HG03565 (cell line): ENCODE measurements around the gene LMX1B.
"Not testable (repeated sequence)": the region's sequence is repeated elsewhere in the genome, so short reads cannot be mapped to it uniquely, and the experiment has no call there.

ENCODE experiments used
- ATAC-seq: cut with Tn5 transposase; IDR thresholded peaks from one replicate; pipeline ENCODE4 v1.9.1; 2021; ENCODE audit warnings: mild to moderate bottlenecking, moderate library complexity; ENCODE audit not compliant: unreplicated experiment

The LMX1B gene

DNA sequence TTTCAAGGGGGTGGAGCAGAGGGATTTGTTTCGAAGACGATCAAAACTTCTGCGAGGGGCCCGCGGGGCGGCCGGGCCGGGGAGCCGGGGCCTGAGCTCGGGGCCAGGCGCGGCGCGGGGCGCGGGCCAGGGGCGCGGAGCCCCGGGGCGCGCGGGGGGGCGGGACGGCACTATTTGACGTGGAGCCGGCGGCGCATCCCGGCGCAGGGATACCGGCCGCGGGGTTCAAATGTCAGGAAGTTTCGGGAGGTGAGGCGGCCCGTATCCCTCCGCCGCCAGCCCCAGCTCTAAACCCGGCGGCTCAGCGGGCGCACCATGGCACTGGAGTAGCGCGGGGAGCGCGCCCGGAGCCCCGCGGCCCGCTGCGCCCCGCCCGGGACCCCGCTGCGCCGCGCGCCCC is at the start of gene LMX1B:
Gene LMX1B, plus strand, starts transcription at position 278 of the 400 bp plus-strand sequence. CDS start 522 bp downstream, outside the sequence.
- ATAC-seq = no peak

DNA sequence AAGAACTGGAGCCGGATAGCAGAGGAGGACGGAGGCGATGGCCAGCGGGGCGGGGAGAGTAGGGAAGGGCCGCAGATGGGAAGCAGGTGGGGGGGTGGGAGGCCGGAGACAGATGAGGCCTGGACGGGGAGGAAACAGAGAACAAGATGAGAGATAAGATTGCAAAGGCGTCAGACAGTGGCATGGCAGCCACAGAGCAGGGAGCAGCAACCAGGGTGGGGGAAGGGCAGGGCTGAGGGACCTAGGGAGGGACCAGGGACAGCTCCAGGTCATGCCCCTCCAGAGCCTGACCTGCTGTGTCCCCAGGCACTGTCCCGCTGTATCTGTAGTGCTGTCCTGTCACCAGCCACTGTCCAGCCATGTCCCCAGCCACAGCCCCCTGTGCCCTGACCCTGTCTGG is 49.6 kb upstream of the LMX1B start:
- ATAC-seq = no peak

DNA sequence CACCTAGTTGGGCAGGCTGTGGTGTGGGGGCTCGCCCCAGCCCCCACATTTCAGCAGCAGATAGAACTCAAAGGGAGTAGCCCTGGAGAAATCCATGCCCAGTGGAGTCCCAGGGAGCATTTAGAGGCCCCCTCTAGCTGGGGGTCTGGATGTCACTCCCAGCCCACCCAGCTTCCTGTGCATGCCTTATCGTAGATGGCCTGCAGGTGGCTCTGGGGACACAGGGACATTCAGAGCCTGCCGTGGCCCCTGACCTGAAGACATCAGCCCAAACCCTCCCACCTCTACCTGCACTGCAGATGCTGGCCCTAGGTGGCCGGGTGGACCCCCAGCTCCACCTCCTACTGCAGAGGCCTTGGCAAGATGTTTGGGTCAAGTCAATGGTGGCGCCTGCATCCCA is 49.0 kb upstream of the LMX1B start:
- ATAC-seq = no peak

DNA sequence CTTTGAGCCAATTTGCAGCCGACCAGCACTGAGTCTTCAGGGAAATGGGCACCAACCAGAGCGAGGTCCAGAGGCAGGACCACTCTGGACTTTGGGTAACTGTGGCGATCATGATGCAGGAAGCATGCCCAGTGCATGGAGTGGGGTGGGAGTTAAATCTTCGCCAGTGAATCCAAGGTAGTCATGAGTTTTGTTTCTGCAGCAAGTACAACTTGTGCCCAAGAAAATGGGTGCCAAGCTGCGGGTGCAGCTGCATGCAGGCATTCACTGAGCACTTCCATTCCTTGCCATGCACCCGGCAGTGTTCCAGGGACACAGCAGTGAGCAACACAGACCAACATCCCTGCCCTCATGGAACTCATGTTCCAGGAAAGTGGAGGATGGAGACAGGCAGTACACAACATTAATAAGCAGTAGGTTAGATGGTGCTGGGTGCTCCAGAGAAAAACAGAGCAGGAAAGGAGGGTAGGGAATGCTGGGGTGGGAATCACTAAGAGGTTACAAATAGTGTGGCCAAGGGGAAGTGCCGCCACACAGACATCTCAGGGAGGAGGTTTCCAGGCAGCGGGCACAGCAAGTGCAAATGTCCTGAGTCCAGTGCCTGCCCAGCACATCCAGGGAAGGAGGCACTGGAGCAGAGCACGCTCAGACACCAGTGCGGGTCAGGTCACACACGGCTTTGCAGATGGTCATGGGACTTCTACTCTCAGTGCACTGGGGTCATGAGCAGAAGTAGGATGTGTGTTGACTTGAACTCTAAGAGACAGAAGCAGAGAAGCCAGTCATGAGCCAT is 48.2 kb upstream of the LMX1B start:
- ATAC-seq = no peak

DNA sequence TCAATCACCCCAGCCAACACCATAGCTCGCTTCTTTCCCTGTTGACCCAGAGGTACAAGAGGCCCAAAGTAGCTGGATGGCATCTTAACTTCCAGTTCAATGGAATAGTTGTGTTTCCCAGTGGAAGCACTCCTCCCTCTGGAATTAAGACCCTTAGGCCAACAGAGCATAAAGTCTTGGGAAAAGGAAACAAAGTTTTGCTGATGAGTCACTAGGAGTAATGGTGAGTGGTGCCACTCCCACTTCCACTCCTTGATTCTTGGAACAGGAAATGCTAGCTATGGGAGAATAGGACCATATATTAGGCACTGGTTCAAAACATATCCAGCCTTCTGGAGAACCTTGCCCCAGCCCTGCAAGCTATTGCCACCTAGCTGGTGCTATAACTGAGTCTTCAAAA is 44.7 kb upstream of the LMX1B start:
- no peak for ATAC-seq

DNA sequence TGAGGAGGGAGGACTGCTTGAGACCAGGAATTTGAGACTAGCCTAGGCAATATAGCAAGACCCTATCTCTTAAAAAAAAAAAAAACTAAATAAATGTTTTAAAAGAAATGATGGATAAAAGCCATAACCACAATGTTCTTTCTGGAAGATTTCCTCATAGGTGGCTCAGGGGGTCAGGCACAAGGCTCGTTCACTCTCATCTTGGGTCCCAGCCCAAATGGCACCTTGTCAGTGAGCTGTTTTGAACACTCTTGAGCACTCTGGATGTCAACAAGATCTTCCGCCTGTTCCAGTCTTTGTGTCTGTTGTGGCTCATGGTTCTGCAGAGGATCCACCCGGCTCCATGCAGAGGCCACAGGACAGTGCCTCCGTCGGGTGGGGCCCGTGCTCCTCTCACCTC is 35.7 kb upstream of the LMX1B start:
- ATAC-seq = no peak

DNA sequence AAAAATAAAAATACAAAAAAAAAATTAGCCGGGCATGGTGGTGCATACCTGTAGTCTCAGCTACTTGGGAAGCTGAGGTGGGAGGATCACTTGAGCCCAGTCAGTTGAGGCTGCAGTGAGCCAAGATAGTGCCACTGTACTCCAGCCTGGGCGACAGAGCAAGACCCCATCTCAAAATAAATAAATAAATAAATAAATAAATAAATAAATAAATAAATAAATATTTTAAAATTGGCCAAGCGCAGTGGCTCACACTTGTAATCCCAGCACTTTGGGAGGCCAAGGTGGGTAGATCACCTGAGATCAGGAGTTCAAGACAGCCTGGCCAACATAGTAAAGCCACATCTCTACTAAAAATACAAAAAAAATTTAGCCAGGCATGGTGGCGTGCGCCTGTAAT is 33.4 kb upstream of the LMX1B start:
- not testable (repeated sequence) for ATAC-seq

DNA sequence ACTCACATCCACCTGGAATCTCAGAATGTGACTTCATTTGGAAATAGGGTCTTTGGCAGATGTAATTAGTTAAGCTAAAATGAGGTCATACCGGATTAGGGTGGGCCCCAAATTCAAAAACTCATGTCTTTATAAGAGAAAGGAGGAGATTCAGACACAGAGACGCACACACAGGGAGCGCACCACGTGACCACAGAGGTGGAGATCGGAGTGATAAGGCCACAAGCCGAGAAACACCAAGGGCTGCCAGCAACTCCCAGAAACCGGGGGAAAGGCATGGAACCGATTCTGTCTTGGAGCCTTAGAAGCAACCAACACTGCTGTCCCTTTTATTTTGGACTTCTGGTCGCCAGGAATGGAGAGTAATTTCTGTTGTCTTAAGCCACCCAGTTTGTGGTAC is 31.8 kb upstream of the LMX1B start:
- ATAC-seq = no peak

DNA sequence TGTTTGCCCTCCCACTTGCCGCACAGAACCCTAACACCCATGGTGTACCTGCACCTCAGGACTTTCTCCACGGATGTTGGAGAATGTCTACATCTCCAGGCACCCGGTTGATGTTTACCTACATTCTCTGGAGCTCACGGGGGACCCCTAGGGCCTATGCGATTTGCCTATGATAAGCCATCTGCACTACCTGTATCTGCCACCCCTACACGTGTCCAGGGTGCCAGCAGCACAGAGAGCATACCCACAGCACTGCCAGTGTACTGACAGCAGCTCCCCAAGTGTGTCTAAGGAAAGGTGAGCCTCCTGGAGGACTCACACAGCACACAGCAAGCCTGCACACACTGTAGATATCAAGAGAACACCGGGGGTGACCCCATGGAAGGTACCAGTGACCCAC is 31.3 kb upstream of the LMX1B start:
- no peak for ATAC-seq

DNA sequence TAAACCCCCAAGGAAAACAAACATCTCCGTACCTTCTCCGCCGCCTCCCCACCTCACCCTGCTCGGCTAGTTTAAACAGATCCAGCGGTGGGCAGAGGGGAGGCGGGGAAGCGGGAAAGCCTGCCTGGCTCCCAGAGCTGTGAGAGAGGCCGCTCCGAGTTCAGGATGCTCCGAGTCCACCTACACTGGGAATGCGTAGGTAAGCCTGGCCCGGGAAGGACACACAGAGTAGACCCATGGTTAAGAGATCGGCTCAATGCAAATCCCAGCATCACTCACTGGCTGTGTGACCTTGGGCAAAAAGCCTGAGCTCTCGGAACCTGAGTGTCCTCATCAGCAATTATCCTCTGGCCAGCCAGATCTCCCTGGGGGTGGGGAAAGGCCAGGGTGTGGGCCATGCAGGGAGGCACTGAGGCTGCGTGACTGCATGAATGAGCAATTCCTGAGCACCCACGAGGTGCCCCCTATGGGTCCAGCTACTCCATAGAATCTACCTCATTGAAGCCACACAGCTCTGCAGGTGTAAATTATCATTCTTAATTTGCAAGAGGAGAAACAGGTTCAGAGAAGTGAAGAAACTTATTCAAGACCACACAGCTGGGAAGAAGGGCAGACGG is 30.5 kb upstream of the LMX1B start:
- ATAC-seq = no peak

DNA sequence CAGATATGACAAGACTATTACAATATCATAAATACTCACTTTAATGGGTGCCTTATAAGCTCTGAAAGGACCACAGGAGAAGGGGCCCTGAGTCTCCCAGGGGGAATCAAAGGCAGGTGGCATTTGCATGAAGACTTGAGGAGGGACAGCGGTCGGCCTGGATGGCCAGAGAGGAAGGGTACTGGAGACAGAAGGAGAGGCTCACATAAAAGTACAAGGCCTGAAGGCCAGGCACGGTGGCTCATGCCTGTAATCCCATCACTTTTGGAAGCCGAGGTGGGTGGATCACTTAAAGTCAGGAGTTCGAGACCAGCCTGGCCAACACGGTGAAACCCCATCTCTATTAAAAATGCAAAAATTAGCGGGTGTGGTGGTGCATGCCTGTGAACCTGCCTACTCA is 29.1 kb upstream of the LMX1B start:
- no peak for ATAC-seq

DNA sequence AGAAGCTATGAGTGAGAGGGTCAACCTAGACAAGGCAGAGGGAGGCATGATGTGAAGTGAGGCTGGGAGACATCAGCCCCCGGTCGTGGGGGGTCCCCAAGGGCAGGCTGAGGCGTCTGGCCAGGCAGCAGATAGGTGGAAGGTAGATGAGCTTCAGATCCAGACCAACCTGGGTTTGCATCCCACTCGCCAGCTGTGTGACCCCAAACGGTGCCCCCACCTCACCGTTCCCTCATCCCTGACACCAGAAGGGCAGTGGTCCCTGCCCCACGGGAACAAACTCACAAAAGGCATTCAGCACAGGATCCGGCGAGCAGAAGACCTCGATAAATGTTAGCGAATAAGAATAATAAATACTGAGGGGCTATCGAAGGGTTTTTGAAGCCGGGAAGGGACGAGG is 27.5 kb upstream of the LMX1B start:
- ATAC-seq = no peak

DNA sequence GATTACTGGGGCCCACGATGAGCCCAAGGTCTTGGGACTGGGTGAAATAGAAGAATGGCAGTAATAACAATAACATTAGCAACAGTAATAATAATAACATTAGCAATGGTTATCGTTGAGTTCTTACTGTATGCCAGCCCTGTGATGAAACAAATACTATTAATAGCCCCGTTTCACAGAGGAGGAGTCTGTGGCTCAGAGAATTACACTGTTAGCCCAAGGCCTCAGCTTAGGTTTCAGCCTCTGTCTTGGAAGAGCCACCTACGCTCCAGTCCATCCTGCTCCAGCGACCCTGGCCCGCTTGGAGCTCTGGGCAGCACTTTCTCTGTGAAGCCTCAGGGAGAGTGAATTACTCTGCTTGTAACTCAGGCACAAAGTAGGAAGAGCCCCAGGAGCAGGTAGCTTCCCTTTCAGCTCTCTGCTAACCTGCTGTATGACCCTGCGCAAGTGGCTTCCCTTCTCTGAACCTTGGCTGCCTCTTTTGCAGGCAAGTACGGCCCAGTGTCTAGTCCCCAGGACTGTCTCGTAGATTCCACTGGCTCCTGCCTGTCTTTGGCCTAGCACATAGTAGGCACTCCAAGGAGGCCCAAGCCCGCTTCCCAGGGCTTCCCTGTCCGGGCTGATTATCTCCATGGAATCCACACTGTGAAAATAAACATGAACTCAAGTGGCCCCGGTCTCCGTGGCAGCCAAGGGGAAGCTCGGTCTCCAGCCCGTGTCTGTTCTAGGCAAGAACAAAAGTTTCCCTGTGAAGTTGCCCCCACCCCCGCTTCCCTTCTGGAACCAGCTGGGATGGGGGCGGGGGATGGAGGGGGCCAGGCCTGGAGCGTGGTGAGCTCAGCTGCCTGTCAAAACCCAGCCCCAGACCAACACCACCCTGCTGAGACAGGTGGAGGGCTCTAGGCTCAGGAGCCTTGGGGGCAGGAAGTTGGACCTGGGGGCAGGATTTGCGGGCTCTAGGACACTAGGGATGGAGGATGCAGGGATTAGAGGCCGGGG is 26.2 kb upstream of the LMX1B start:
- no peak for ATAC-seq

DNA sequence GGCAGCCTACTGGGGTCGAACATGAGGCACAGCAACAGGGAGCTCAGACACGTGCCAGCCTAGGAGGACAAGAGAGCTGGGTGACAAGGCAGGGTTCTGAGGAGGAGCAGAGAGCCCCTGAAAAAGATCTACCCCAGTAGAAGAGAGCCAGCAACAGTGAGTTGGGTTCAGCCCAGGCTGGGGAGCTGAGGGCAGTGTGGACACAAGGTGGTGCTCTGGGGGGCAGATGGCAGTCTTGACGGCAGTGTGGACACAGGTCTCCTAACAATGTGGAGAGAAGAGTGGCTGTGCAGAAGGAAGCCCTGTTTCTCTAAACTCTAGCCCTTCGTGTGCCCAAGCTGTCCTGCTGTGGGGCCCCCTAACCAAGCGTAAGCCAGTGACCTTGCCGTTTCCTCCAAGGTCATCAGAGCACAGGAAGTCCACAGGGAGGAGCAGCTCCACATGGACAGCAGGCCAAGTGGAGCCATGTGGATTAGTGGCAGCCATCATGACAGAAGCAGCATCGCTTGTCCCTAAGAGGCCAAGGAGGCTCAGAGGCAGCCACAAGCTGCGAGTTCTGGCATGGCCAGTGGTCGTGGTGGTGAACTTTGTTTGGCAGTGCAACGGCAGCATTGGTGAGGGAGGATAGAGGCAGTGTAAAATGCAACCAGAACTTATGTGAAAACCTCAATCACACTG is 25.1 kb upstream of the LMX1B start:
- ATAC-seq = no peak

DNA sequence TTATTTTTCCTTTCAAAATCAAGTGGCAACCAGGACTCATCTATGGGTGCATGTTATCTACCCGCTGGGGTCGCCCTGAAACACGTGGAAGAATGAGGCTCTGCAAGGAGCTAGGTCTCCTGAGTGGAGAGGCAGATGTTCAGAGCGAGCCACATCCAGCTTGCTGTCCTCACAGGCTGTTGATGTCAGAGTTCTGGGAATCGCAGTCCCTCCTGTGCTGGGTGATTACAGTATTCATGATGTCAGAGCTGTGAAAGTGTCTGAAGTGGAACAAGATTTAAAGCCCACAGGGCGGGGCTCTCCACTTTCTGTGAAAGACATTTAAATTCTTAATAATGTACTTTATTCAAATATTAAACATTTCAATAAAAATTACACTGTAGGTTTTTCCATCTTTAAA is 24.4 kb upstream of the LMX1B start:
- ATAC-seq = no peak

DNA sequence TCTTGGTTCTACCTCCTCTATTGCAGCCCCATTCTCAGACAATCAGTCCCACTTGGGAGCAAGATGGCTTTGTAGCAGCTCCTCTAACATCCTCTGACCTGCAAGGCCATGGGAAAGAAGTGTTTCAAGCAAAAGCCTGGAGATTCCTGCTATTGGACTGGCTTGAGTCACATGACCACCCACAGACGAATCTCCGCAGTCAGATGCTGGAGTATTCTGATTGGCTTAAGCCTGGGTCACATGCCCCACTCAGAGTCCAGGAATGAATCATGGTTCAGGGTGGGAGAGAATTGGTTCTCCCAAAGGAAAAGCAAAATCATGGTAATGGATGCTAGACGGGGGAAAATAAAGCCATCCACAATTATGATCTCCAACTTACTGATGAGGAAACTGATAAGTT is 22.6 kb upstream of the LMX1B start:
- no peak for ATAC-seq

DNA sequence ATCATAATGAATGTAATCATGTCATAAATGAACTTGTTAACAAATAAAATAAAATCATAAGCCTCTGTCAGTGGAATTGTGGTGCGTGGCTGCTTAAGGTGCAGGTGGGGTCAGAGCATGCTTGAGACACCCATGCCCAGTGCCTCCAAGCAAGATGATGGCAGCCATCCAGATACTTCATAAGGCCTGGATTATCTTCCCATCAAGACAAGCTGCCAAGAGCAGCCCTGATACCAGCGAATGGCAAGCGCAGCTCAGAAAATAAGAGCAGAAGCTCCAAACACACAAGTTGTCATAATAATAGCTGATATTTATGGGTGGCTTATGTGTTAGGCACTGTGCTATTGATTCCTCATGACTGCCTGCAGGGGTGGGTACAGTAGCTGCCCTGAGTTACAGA is 21.8 kb upstream of the LMX1B start:
- no peak for ATAC-seq

DNA sequence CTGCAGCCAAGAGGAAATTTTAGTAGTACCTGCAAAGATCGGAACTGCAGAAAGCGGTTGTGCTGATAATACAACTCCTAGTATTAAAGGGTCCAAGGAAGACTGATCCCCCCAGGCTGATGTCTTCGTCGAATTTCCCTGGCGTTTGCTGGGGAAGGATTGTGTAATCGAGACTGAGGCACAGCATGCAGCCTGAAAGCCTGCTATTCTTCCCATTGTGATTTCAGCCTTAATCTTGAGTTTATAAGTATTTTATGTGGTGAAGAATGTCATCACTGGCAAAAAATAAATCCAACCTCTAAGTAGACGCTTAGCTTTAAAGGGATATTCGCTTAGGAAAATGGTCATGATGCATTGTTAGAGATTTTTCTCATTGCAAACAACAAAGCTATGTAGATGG is 21.3 kb upstream of the LMX1B start:
- no peak for ATAC-seq

DNA sequence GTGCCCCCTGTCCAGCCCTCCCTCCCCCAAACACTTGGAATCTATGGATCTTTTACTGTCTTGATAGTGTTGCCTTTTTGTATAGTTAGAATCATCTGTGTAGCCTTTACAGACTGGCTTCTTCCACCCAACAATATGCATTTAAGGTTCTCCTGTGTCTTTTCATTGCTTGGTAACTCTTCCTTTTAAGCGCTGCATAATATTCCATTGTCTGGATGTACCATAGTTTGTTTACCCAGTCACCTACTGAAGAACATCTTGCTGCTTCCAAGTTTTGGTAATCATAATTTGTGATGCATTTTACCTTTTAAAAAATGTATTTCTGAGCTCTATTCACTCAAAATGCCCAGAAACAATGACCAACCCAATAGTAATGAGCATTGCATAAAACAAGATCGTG is 17.7 kb upstream of the LMX1B start:
- ATAC-seq = no peak

DNA sequence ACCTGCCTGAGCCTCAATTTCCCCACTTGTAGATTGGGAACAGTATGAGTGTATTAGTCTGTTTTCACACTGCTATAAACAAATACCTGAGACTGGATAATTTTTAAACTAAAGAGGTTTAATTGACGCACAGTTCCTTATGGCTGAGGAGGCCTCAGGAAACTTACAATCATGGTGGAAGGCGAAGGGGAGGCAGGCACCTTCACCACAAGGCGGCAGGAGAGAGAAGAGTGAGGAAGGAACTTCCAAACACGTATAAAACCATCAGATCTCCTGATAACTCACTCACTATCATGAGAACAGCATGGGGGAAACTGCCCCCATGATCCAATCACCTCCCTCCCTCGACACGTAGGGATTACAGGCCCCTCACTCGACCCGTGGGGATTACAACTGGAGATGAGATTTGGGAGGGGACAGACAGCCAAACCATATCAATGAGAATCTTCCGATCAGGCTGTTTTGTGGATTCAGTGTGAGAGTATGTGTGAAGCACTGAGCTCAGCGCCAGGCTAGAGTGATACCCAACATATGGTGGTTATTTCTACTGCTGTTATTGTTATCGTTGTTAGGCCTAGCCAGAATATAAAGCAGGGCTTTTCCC is 14.6 kb upstream of the LMX1B start:
- no peak for ATAC-seq
